ENCODE measurements around the gene PLB1.

GRCh38 chr2:28639836-28640235 lies 144.0 kb downstream of the PLB1 start:
- TF ChIP-seq POLR2AphosphoS5 (IDR thresholded peaks at IDR 0.05; ENCODE audit: borderline replicate concordance, low read depth, low read length), result no peak
- TF ChIP-seq EZH2 (IDR thresholded peaks at IDR 0.05), result no peak
- TF ChIP-seq FOXP2 (optimal IDR thresholded peaks at IDR 0.05; ENCODE audit: control extremely low read depth, extremely low read length, insufficient read depth), result no peak
